ENCODE results near the gene RRM1. TPM values are rescaled to one million over a fixed set of nuclear protein-coding genes. Genes with fewer than 3 reads are reported as not detected.

Gene RRM1
- total RNA-seq, 4 donors from 2014 or later = 25.3 to 35.6 (median 34.0) TPM

GRCh38 chr11:4054643-4055042, 40.0 kb upstream of the RRM1 start:
- Histone ChIP-seq H3K4me3 (replicated peaks in 1 of 3) (no peak overlapping the region), H3K9me3 (no peaks in the 10 kb centered on the region), H3K27me3 (no peaks in the 10 kb centered on the region), H3K4me1 (no peaks in the 10 kb centered on the region), H3K27ac (no peak overlapping the region), H3K36me3 (peaks cover 6% of the 10 kb centered on the region in 2 donors)
- 76 to 81% methylated on average over 1 of the region's 1 CpG for WGBS, 2 donors
- TF ChIP-seq POLR2A (IDR thresholded peaks at IDR 0.05) (no peak), CTCF (IDR thresholded peaks at IDR 0.05) (no peak)
- intact Hi-C loops (cut with DNase I) = no loop called here
- DNase-seq = no peak

GRCh38 chr11:4059424-4059823, 35.2 kb upstream of the RRM1 start:
- no peak for DNase-seq
- Histone ChIP-seq H3K4me1 (no peaks in the 10 kb centered on the region), H3K9me3 (no peaks in the 10 kb centered on the region), H3K27me3 (no peaks in the 10 kb centered on the region), H3K4me3 (replicated peaks in 1 of 3) (no peak overlapping the region), H3K36me3 (peaks cover 13 to 16% of the 10 kb centered on the region in 2 donors), H3K27ac (no peak overlapping the region)
- TF ChIP-seq CTCF (IDR thresholded peaks at IDR 0.05) = no peak
- TF ChIP-seq POLR2A (IDR thresholded peaks at IDR 0.05) = no peak
- intact Hi-C loops (cut with DNase I) = no loop called here
- 86 to 100% methylated on average over 1 of the region's 1 CpG for WGBS, 2 donors

GRCh38 chr11:4060182-4060923, 34.2 kb upstream of the RRM1 start:
- no peaks in the 10 kb centered on the region for H3K4me1 ChIP-seq
- TF ChIP-seq POLR2A (IDR thresholded peaks at IDR 0.05) = no peak
- no peak for TF ChIP-seq CTCF (IDR thresholded peaks at IDR 0.05)
- H3K27ac ChIP-seq = no peak overlapping the region
- no peak for DNase-seq
- no peaks in the 10 kb centered on the region for H3K27me3 ChIP-seq
- WGBS, 2 donors = 85% methylated on average over 4 of the region's 4 CpGs
- intact Hi-C loops (cut with DNase I) = no loop called here
- no peak overlapping the region for H3K4me3 ChIP-seq (replicated peaks in 1 of 3)
- H3K36me3 ChIP-seq = peaks cover 13 to 16% of the 10 kb centered on the region in 2 donors
- H3K9me3 ChIP-seq = no peaks in the 10 kb centered on the region

- H3K4me3 ChIP-seq (replicated peaks in 1 of 3) = no peak overlapping the region
- H3K9me3 ChIP-seq = no peaks in the 10 kb centered on the region
- WGBS, 2 donors = 93 to 95% methylated on average over 1 of the region's 1 CpG
- no peak overlapping the region for H3K27ac ChIP-seq
- H3K27me3 ChIP-seq = no peaks in the 10 kb centered on the region
- intact Hi-C loops (cut with DNase I) = no loop called here
- no peaks in the 10 kb centered on the region for H3K4me1 ChIP-seq
- DNase-seq = no peak
- H3K36me3 ChIP-seq = peaks cover 13 to 16% of the 10 kb centered on the region in 2 donors
- TF ChIP-seq POLR2A (IDR thresholded peaks at IDR 0.05) = no peak
- no peak for TF ChIP-seq CTCF (IDR thresholded peaks at IDR 0.05)
Observed at GRCh38 chr11:4061700-4062099, 32.9 kb upstream of the RRM1 start.

- Histone ChIP-seq H3K27me3 (no peaks in the 10 kb centered on the region), H3K36me3 (peaks cover 13 to 16% of the 10 kb centered on the region in 2 donors), H3K4me3 (replicated peaks in 1 of 3) (no peak overlapping the region), H3K9me3 (no peaks in the 10 kb centered on the region), H3K27ac (no peak overlapping the region), H3K4me1 (no peaks in the 10 kb centered on the region)
- WGBS, 2 donors = 93 to 94% methylated on average over 3 of the region's 3 CpGs
- TF ChIP-seq CTCF (IDR thresholded peaks at IDR 0.05) (no peak), POLR2A (IDR thresholded peaks at IDR 0.05) (no peak)
- intact Hi-C loops (cut with DNase I) = no loop called here
- DNase-seq = no peak
Observed at GRCh38 chr11:4063348-4063747, 31.3 kb upstream of the RRM1 start.
